Vagina (tissue), 2 donors: ENCODE results near the gene IQGAP1. TPM values are rescaled to one million over a fixed set of nuclear protein-coding genes. Genes with fewer than 3 reads are reported as not detected.

Experiments used
- DNase-seq, 2 donors: peaks; one replicate each; pipeline ENCODE4 v3.0.0-alpha.2; 2017; ENCODE audit errors: extremely low spot score in 2 of 2
- H3K27ac ChIP-seq: fragments of 200-600 bp; sonication (generic); one replicate; pipeline ENCODE4 v1.5.1; 2019
- H3K27me3 ChIP-seq: fragments of 200-600 bp; sonication (generic); one replicate; pipeline ENCODE4 v1.5.1; 2019
- H3K36me3 ChIP-seq, 2 donors: fragments of 200-600 bp; sonication (generic); one replicate each; pipeline ENCODE4 v1.5.1; 2017 to 2019
- H3K4me1 ChIP-seq: fragments of 200-600 bp; sonication (generic); one replicate; pipeline ENCODE4 v1.5.1; 2019
- H3K4me3 ChIP-seq, 2 donors: fragments of 200-600 bp; sonication (generic); 1 replicate in 1 of 2; 2 replicates in 1 of 2; pipeline ENCODE4 v1.5.1; 2016 to 2019
- H3K9me3 ChIP-seq: fragments of 200-600 bp; sonication (generic); one replicate; pipeline ENCODE4 v1.5.1; 2019
- CTCF ChIP-seq, 3 experiments: fragments of 450-650 bp in 2 of 3; fragments of 200-600 bp in 1 of 3; sonication (generic) in 1 of 3; IDR thresholded peaks; one replicate each; pipeline ENCODE4 v1.5.1; 2017 to 2019; ENCODE audit warnings: antibody characterized with exemption in 3 of 3, mild to moderate bottlenecking in 2 of 3, moderate library complexity in 2 of 3
- POLR2A ChIP-seq, 2 donors: fragments of 450-650 bp; IDR thresholded peaks; one replicate each; pipeline ENCODE4 v1.6.1; 2017; ENCODE audit warnings: antibody characterized with exemption in 2 of 2, mild to moderate bottlenecking in 2 of 2, moderate library complexity in 2 of 2
- POLR2AphosphoS5 ChIP-seq, 2 donors: sonication (generic); formaldehyde crosslinking; IDR thresholded peaks; one replicate each; pipeline ENCODE4 v1.9.0; 2017; ENCODE audit warnings: antibody characterized with exemption in 2 of 2, mild to moderate bottlenecking in 2 of 2, low read depth in 1 of 2; ENCODE audit not compliant: insufficient read depth in 1 of 2
- intact Hi-C: fragments of 100-400 bp; cut with DNase I; formaldehyde crosslinking; loops from one replicate; pipeline ENCODE4 v1.15.1; 2023
- total RNA-seq: library from RNA; depleted of rRNA; stranded (reverse); fragments of >200 nt; gene quantifications from one replicate; pipeline ENCODE4 v1.2.3, GENCODE V29; 2016

IQGAP1 gene
- total RNA-seq, 1 donor from 2014 or later = 261 TPM

- DNase-seq = no peak
- H3K27me3 ChIP-seq = no peaks in the 10 kb centered on the region
- TF ChIP-seq CTCF (IDR thresholded peaks at IDR 0.05) = no peak
- TF ChIP-seq POLR2A (IDR thresholded peaks at IDR 0.05) = no peak
- no peak for TF ChIP-seq POLR2AphosphoS5 (IDR thresholded peaks at IDR 0.05; ENCODE audit: insufficient read depth in 1 of 2, low read depth in 1 of 2)
- no peak overlapping the region for H3K4me3 ChIP-seq
- peaks cover 11% of the 10 kb centered on the region for H3K4me1 ChIP-seq
- peaks cover 0 to 60% of the 10 kb centered on the region in 2 donors for H3K36me3 ChIP-seq
- no peak overlapping the region for H3K27ac ChIP-seq
- no peaks in the 10 kb centered on the region for H3K9me3 ChIP-seq
- intact Hi-C loops = loop anchor here (5.0 kb wide), 1 partner anchor 161 kb away; no protein-coding TSS in a partner anchor
Measured at GRCh38 chr15:90483012-90483307, 94.9 kb downstream of the IQGAP1 start.

GRCh38 chr15:90483637-90484036 lies 95.6 kb downstream of the IQGAP1 start:
- H3K27me3 ChIP-seq = no peaks in the 10 kb centered on the region
- peaks cover 11% of the 10 kb centered on the region for H3K4me1 ChIP-seq
- no peak for TF ChIP-seq POLR2A (IDR thresholded peaks at IDR 0.05)
- no peak for TF ChIP-seq POLR2AphosphoS5 (IDR thresholded peaks at IDR 0.05; ENCODE audit: insufficient read depth in 1 of 2, low read depth in 1 of 2)
- TF ChIP-seq CTCF (IDR thresholded peaks at IDR 0.05) = no peak
- H3K4me3 ChIP-seq = no peak overlapping the region
- intact Hi-C loops = loop anchor here (5.0 kb wide), 1 partner anchor 161 kb away; no protein-coding TSS in a partner anchor
- H3K36me3 ChIP-seq = peaks cover 0 to 64% of the 10 kb centered on the region in 2 donors
- no peak overlapping the region for H3K27ac ChIP-seq
- DNase-seq = no peak
- no peaks in the 10 kb centered on the region for H3K9me3 ChIP-seq

- peaks cover 3 to 90% of the 10 kb centered on the region in 2 donors for H3K36me3 ChIP-seq
- TF ChIP-seq CTCF (IDR thresholded peaks at IDR 0.05) = no peak
- no peak for TF ChIP-seq POLR2A (IDR thresholded peaks at IDR 0.05)
- no peak for TF ChIP-seq POLR2AphosphoS5 (IDR thresholded peaks at IDR 0.05; ENCODE audit: insufficient read depth in 1 of 2, low read depth in 1 of 2)
- intact Hi-C loops = no loop called here
Measured at GRCh38 chr15:90487186-90487585, 99.1 kb downstream of the IQGAP1 start.

GRCh38 chr15:90489514-90489913 lies 101.5 kb downstream of the IQGAP1 start:
- Histone ChIP-seq H3K4me1 (no peaks in the 10 kb centered on the region), H3K36me3 (peaks cover 4 to 93% of the 10 kb centered on the region in 2 donors), H3K4me3 (no peak overlapping the region), H3K9me3 (no peaks in the 10 kb centered on the region), H3K27ac (no peak overlapping the region), H3K27me3 (no peaks in the 10 kb centered on the region)
- no peak for TF ChIP-seq POLR2AphosphoS5 (IDR thresholded peaks at IDR 0.05; ENCODE audit: insufficient read depth in 1 of 2, low read depth in 1 of 2)
- TF ChIP-seq CTCF (IDR thresholded peaks at IDR 0.05) = no peak
- TF ChIP-seq POLR2A (IDR thresholded peaks at IDR 0.05) = no peak
- intact Hi-C loops = no loop called here
- DNase-seq = no peak

More at GRCh38 chr15:90487186-90487585, 99.1 kb downstream of the IQGAP1 start:
- Histone ChIP-seq H3K4me1 (peaks cover 6% of the 10 kb centered on the region), H3K9me3 (no peaks in the 10 kb centered on the region), H3K27ac (no peak overlapping the region), H3K27me3 (no peaks in the 10 kb centered on the region), H3K4me3 (no peak overlapping the region)
- no peak for DNase-seq

DNA sequence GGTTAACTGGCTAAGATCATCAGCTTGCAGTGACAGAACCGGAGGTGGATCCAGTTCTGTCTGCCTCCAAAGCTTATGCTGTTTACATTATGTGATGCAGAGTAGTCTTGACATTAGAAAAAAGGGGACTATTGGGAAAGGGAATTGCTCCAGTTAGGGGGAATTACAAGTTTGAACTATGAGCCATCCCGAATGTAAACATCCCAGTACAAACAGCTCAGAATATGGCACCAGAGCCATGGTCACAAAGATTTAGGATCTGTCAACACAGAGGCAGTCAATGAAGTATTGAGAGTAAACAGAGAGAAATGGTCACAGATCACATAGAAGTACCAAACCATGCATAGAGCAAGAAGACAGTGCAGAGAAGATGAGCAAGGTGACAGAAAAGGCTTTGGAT lies 101.9 kb downstream of the IQGAP1 start:
- Histone ChIP-seq H3K4me1 (no peaks in the 10 kb centered on the region), H3K4me3 (no peak overlapping the region), H3K9me3 (no peaks in the 10 kb centered on the region), H3K27ac (no peak overlapping the region), H3K36me3 (peaks cover 4 to 91% of the 10 kb centered on the region in 2 donors), H3K27me3 (no peaks in the 10 kb centered on the region)
- DNase-seq = no peak
- no peak for TF ChIP-seq POLR2A (IDR thresholded peaks at IDR 0.05)
- TF ChIP-seq POLR2AphosphoS5 (IDR thresholded peaks at IDR 0.05; ENCODE audit: insufficient read depth in 1 of 2, low read depth in 1 of 2) = no peak
- TF ChIP-seq CTCF (IDR thresholded peaks at IDR 0.05) = no peak
- intact Hi-C loops = no loop called here
